SKM-1 treated with dmso at 0.1 percent for 144 hours (cell line): ENCODE results near the gene TCN2.
A peak's percentile ranks its signal among the peaks of the same experiment; 100 is the strongest.
"Not testable (repeated sequence)": the region's sequence is repeated elsewhere in the genome, so short reads cannot be mapped to it uniquely, and the experiment has no call there.

Experiments
- DNase-seq: peaks from one replicate; lab custom pipeline; 2025; ENCODE audit not compliant: unreplicated experiment; lab: John Stamatoyannopoulos, UW

TCN2 gene

DNA sequence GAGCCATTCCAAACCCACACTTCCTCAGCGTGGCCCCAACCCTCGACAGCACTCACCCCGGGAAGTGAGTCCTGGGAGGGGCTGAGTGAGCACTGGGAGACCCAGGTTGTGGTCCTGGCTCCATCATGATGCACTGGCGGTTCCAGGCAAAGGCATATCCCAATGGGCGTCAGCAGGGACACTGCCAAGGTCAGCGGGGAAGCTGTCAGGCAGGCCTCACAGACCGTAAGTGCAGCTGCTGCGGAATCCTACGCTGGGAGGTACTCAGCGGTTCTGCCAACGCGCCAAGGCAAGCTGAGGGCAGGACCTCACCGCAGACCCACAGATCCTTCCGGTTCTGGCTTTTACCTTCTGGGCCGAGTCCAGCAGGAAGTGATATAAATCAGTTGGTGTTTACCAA lies 31.1 kb upstream of the TCN2 start:
- no peak for DNase-seq

GRCh38 chr22:30578481-30578880 lies 28.5 kb upstream of the TCN2 start:
- DNase-seq: no peak

- no peak for DNase-seq
Observed at GRCh38 chr22:30580896-30581295, 26.1 kb upstream of the TCN2 start.

- DNase-seq: no peak
Observed at GRCh38 chr22:30582051-30582450, 24.9 kb upstream of the TCN2 start.

DNA sequence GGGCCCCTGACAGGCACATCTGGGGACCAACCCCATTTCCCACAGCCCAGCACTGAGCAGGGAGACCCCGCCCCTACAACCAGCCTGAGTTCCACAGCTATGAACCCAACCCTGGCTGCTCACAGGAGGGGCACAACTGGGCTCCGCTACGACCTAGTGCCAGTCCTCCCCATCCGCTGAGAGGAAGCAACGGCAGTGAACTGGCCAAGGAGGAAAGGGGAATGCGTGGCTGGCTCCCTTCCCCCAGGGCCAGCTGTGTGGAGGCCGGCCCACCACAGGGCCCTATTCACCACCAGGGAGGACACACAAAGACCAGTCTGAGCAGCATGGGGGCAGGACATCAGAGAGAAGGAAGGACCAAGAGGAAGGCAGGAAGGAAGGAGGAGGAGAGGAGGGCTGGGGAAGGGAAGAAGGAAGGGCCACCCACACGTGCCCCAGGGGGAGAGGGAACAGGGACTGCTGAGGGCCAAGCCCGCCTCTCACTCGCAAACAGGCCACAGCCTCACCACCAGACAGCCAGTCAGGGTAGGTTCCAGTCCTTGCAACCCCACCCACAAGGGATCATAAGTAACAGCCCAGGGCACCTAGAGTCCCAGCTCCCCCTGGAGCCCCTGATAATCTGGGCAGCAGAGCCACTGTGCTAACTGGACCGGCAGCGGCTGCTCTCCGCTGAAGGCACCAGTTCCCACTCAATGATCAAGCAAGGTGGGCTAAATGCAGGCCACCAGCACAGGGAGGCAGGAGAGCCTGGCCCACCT lies 24.0 kb upstream of the TCN2 start:
- DNase-seq: no peak

- DNase-seq: no peak
Observed at GRCh38 chr22:30584441-30584840, 22.5 kb upstream of the TCN2 start.

GRCh38 chr22:30586414-30586813 lies 20.6 kb upstream of the TCN2 start:
- no peak for DNase-seq

- DNase-seq: no peak
Observed at GRCh38 chr22:30591191-30591587, 15.8 kb upstream of the TCN2 start.

GRCh38 chr22:30591588-30592359 lies 15.2 kb upstream of the TCN2 start, which contains the start of gene PES1:
Gene PES1 (minus strand): TSS chr22:30591910. CDS start chr22:30591833, 77 bp downstream.
- peak; percentile 98 for DNase-seq

DNA sequence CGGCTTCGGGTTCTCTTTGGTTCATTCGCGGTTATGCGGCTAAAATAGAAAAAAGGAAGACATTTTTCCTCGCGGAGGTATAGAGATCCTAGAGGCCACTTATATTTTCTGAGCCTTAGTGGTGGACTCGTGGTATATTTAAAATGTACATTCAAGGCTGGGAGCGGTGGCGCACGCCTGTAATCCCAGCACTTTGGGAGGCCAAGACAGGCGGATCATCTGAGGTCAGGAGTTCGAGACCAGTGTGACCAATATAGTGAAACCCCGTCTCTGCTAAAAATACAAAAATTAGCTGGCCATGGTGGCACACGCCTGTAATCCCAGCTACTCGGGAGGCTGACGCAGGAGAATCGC lies 14.6 kb upstream of the TCN2 start:
- DNase-seq: not testable (repeated sequence)

DNA sequence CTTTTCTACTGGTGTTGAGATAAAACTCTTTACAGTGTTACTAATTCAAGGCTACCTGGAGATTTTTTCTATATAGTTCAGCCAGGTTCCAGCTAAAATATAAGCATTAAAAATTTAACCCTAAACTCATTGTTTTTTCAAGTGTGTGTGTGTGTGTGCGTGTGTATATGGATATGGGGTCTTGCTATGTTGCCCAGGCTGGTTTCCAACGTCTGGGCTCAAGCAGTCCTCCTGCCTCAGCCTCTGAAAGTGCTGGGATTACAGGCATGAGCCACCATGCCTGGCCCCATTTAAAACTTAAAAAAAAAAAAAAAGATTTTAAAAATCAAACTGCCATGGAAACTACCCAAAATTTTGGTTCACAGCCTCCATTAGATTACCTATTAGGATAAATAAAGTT lies 10.8 kb upstream of the TCN2 start:
- no peak for DNase-seq

GRCh38 chr22:30596886-30597285 lies 10.1 kb upstream of the TCN2 start:
- no peak for DNase-seq

- DNase-seq: no peak
Observed at GRCh38 chr22:30598986-30599385, 8.0 kb upstream of the TCN2 start.

DNA sequence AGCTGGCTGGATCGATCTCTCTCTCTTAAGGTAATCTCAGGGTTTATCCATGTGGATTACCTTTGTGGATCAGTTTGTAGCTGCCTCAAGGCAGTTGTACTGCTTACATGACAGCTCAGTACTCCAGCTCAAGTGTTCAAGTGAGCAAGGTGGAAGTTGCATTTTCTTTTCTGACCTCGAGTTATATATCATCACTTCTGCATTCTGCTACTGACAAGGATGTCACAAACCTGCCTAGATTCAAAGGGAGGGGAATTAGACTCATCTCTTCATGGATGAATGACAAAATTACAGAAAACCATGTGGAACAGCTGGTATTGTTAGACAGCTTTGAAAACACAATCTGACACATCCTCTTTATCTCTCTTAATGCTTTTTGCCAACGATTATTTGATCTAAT lies 6.1 kb upstream of the TCN2 start:
- peak; percentile 21 for DNase-seq

GRCh38 chr22:30601464-30601863 lies 5.5 kb upstream of the TCN2 start:
- DNase-seq: no peak

DNA sequence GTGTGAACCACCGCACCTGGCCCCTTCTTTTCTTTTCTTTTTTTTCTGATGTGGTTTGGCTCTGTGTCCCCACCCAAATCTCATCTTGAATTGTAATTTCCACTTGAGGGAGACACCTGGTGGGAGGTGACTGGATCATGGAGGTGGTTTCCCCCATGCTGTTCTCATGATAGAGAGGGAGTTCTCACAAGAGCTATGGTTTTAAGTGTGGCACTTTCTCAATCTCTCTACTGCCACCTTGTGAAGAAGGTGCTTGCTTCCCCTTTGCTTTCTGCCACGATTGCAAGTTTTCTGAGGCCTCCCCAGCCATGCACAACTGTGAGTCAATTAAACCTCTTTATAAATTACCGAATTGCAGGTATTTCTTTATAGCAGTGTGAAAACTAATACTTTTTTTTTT lies 4.9 kb upstream of the TCN2 start:
- peak; percentile 58 for DNase-seq

- DNase-seq: no peak
Observed at GRCh38 chr22:30603801-30604200, 3.2 kb upstream of the TCN2 start.

- no peak for DNase-seq
Observed at GRCh38 chr22:30604723-30605122, 2.3 kb upstream of the TCN2 start.

DNA sequence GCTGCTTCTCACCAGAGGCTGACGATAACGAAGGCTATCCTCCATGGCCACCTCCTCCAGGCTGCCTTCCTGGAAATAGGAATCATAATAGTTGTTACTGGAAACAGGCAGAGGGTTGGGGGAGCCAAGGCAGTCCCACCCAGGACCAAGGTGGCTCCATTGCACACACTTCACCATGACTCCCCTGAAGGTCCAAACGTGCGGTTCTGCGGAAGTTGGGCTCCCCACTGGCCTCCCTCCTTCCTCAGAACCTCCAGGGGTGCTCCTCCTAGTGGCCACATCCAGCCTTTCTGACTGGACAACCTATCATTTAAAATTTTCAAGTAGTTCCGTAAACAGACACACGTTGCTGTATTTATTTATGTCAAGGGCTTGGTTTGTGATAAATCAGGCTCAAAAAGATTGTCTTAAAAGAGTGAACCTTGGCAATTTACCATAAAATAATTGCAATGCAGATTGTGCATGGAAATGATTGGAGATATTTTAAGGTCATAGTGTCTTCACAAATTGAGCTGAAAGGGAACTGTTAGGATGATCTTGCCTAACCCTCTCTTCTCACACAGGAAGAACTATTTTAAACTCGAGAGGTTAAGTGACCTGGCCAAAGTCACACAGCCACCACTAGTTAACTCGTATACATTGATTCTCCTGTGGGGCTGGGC lies 1.4 kb upstream of the TCN2 start:
- DNase-seq: peak; percentile 78

- DNase-seq: no peak
Observed at GRCh38 chr22:30607300-30607930, 441 bp downstream of the TCN2 start.

- DNase-seq: no peak
Observed at GRCh38 chr22:30607939-30608338, 965 bp downstream of the TCN2 start.
